GM12878 (cell line): ENCODE data around the gene SARS2. TPM values are rescaled to one million over a fixed set of nuclear protein-coding genes. Genes with fewer than 3 reads are reported as not detected.

Source experiments
- ATAC-seq: fragments of 200-7000 bp; cut with Tn5 transposase; 3 replicates; pipeline ENCODE4 v1.9.1; 2020; ENCODE audit warnings: mild to moderate bottlenecking, moderate library complexity
- BruUV-seq: library from RNA; stranded (reverse); fragments of 400-500 nt; replicated peaks from 2 replicates; lab custom pipeline; 2021; lab: Mats Ljungman, UMichigan
- CTCF ChIA-PET: fragments of 300-600 bp; sonication (Branson Sonifier 250); formaldehyde crosslinking; extraction: SDS; loops from one replicate; lab custom pipeline; 2021; ENCODE audit warnings: inconsistent platforms; lab: Yijun Ruan, JAX
- POLR2A ChIA-PET: fragments of 350-600 bp; formaldehyde crosslinking; extraction: SDS; loops from one replicate; lab custom pipeline; 2021; ENCODE audit warnings: inconsistent platforms; lab: Charles Lee
- RAD21 ChIA-PET: fragments of 300-600 bp; sonication (Branson Sonifier 250); formaldehyde crosslinking; loops from one replicate; lab custom pipeline; 2023; ENCODE audit warnings: antibody characterized with exemption; ENCODE audit not compliant: unreplicated experiment; lab: Charles Lee
- SMC1A ChIA-PET: fragments of 300-600 bp; sonication (Branson Sonifier 250); formaldehyde crosslinking; loops from one replicate; lab custom pipeline; 2023; ENCODE audit not compliant: unreplicated experiment, uncharacterized antibody; lab: Charles Lee
- DNase-seq: peaks from one replicate; pipeline ENCODE4 v3.0.0-alpha.2; 2011; ENCODE audit warnings: low read depth, low spot score
- FAIRE-seq: peaks from 3 replicates; lab custom pipeline; 2011; peaks lifted over from hg19 to GRCh38; lab: Jason Lieb, UNC
- H2AFZ ChIP-seq: 2 replicates; pipeline ENCODE4 v1.6.0; 2011; ENCODE audit warnings: low read depth, low read length, control low read depth; ENCODE audit not compliant: control insufficient read depth
- H3K27ac ChIP-seq: 2 replicates; pipeline ENCODE4 v1.5.1; 2011; ENCODE audit warnings: control low read depth; ENCODE audit not compliant: control insufficient read depth, insufficient read depth
- H3K27me3 ChIP-seq, 2 experiments: replicated peaks in 1 of 2; 2 replicates each; pipeline versions ENCODE4 v1.6.0 to v1.6.1; 2011; ENCODE audit warnings: low read length in 1 of 2; ENCODE audit not compliant: control insufficient read depth in 2 of 2, insufficient read depth in 2 of 2
- H3K36me3 ChIP-seq, 2 experiments: 2 replicates each; pipeline ENCODE4 v1.5.1; 2011; ENCODE audit warnings: low read length in 1 of 2; ENCODE audit not compliant: control insufficient read depth in 2 of 2, insufficient read depth in 2 of 2
- H3K4me1 ChIP-seq: 2 replicates; pipeline ENCODE4 v1.6.1; 2011; ENCODE audit warnings: mild to moderate bottlenecking, low read length, moderate library complexity, mixed read lengths; ENCODE audit not compliant: control insufficient read depth, insufficient read depth
- H3K4me2 ChIP-seq: 2 replicates; pipeline ENCODE4 v1.6.0; 2011; ENCODE audit warnings: control low read depth; ENCODE audit not compliant: control insufficient read depth, insufficient read depth
- H3K4me3 ChIP-seq: fragments of 200-600 bp; sonication (generic); 2 replicates; pipeline ENCODE4 v1.5.1; 2016
- H3K79me2 ChIP-seq: 2 replicates; pipeline ENCODE4 v1.6.0; 2011; ENCODE audit warnings: low read length; ENCODE audit not compliant: control insufficient read depth, insufficient read depth
- H3K9ac ChIP-seq: 2 replicates; pipeline ENCODE4 v1.8.0; 2011; ENCODE audit warnings: low read length, control low read depth, mixed read lengths; ENCODE audit not compliant: control insufficient read depth, insufficient read depth
- H3K9me3 ChIP-seq: replicated peaks from 3 replicates; pipeline ENCODE4 v1.5.1; 2011; ENCODE audit warnings: mild to moderate bottlenecking, low read length; ENCODE audit not compliant: control insufficient read depth, insufficient read depth
- H4K20me1 ChIP-seq: 2 replicates; pipeline ENCODE4 v1.6.0; 2011; ENCODE audit not compliant: control insufficient read depth, insufficient read depth
- BCL3 ChIP-seq: IDR thresholded peaks from 2 replicates; pipeline ENCODE4 v1.6.1; 2011; ENCODE audit warnings: borderline replicate concordance, low read depth, mild to moderate bottlenecking, moderate library complexity, low read length; ENCODE audit not compliant: insufficient read depth, poor library complexity, severe bottlenecking
- CTCF ChIP-seq, 3 experiments: IDR thresholded peaks in 2 of 3; conservative IDR thresholded peaks in 1 of 3; 2 replicates each; pipeline ENCODE4 v1.5.1; 2011; ENCODE audit warnings: low read depth in 3 of 3, low read length in 3 of 3, mild to moderate bottlenecking in 3 of 3, control low read depth in 2 of 3, moderate library complexity in 2 of 3, inconsistent platforms in 1 of 3, mixed read lengths in 1 of 3; ENCODE audit not compliant: control insufficient read depth in 2 of 3, insufficient read depth in 1 of 3; ENCODE audit errors: extremely low read depth in 1 of 3
- EZH2 ChIP-seq: IDR thresholded peaks from 2 replicates; pipeline ENCODE4 v1.6.1; 2012; ENCODE audit warnings: low read depth, mild to moderate bottlenecking, control low read depth, inconsistent platforms, low read length, borderline replicate concordance; ENCODE audit not compliant: control insufficient read depth
- HDAC6 ChIP-seq: fragments of 200-600 bp; sonication (generic); IDR thresholded peaks from one replicate; pipeline ENCODE4 v1.8.0; 2017; ENCODE audit warnings: antibody characterized with exemption; ENCODE audit not compliant: unreplicated experiment
- PAX5 ChIP-seq: IDR thresholded peaks from 2 replicates; pipeline ENCODE4 v1.6.1; 2011; ENCODE audit warnings: low read depth, low read length, borderline replicate concordance
- POU2F2 ChIP-seq: IDR thresholded peaks from 3 replicates; pipeline ENCODE4 v1.6.1; 2011; ENCODE audit warnings: low read depth, mild to moderate bottlenecking, low read length, borderline replicate concordance
- STAT1 ChIP-seq: fragments of 450-650 bp; conservative IDR thresholded peaks from 2 replicates; pipeline ENCODE4 v1.6.1; 2014; ENCODE audit warnings: antibody characterized with exemption, mild to moderate bottlenecking
- ZNF217 ChIP-seq: fragments of 450-650 bp; IDR thresholded peaks from 2 replicates; pipeline ENCODE4 v1.6.1; 2017; ENCODE audit warnings: antibody characterized with exemption, mild to moderate bottlenecking
- WGBS: methylation state at CpG from one replicate; pipeline ENCODE4 v1.1.6; 2016; ENCODE audit warnings: low lambda C conversion rate; ENCODE audit not compliant: insufficient replicate concordance, insufficient coverage; ENCODE audit errors: missing lambda C conversion rate; 5-methylcytosine and 5-hydroxymethylcytosine counted together
- in situ Hi-C: fragments of 300-500 bp; cut with MboI; formaldehyde crosslinking; loops from 9 replicates; pipeline ENCODE4 v1.14.3; 2018; ENCODE audit warnings: mixed read lengths
- intact Hi-C: fragments of 100-400 bp; cut with micrococcal nuclease; formaldehyde crosslinking; loops from one replicate; pipeline ENCODE4 v1.14.2; 2022; ENCODE audit not compliant: unreplicated experiment
- polyA plus RNA-seq, 11 experiments: library from polyadenylated mRNA; depleted of rRNA in 4 of 11; unstranded in 6 of 11; stranded (reverse) in 5 of 11; fragments of >200 nt; fragmentation: Nextera tagmentation in 4 of 11; fragmentation: Illumina TruSeq in 1 of 11; extraction: Ambion mirVana in 4 of 11; extraction: Trizol in 1 of 11; gene quantifications; 1 replicate in 1 of 11; 2 replicates in 10 of 11; pipeline versions ENCODE4 v1.2.1 to v1.2.3, GENCODE V29; 2011 to 2016; ENCODE audit warnings: inconsistent platforms in 2 of 11, missing spikeins in 2 of 11, low read depth in 1 of 11
- total RNA-seq, 4 experiments: library from RNA; depleted of rRNA in 3 of 4; stranded (reverse); fragments of >200 nt in 3 of 4; fragmentation: Illumina TruSeq in 1 of 4; extraction: Trizol in 1 of 4; gene quantifications; 2 replicates each; pipeline versions ENCODE4 v1.2.1 to v1.2.3, GENCODE V29; 2013 to 2021

The SARS2 gene
- total and polyA plus RNA-seq, 10 of the 15 experiments (the other 5 are each of a cell fraction or from before 2014, with no cell fraction given), result 2.6 to 50.3 (median 27.5) TPM

GRCh38 chr19:38900743-38901190 is 29.8 kb downstream of the SARS2 start:
- Histone ChIP-seq H2AFZ (no peak overlapping the region; the same call in 1 of the 2 replicates), H3K9me3 (no peaks in the 10 kb centered on the region; the same call in 2 of the 3 replicates), H3K79me2 (peaks cover 22% of the 10 kb centered on the region), H3K27ac (peak overlapping the region; percentile 75), H4K20me1 (no peaks in the 10 kb centered on the region), H3K4me3 (peak overlapping the region; percentile 90), H3K27me3 (no peaks in the 10 kb centered on the region), H3K4me2 (peak overlapping the region; percentile 49), H3K36me3 (peaks cover 7% of the 10 kb centered on the region in 2 experiments; a peak in 3 of 4 replicates), H3K9ac (peak overlapping the region; percentile 78), H3K4me1 (peaks cover 5% of the 10 kb centered on the region)
- WGBS, result 11% methylated on average over 3 of the region's 3 CpGs
- ATAC-seq (no peak), FAIRE-seq (no peak), DNase-seq (no peak)
- in situ Hi-C loops, result no loop called here
- TF ChIP-seq ZNF217 (no peak), STAT1 (no peak), EZH2 (no peak), BCL3 (no peak), POU2F2 (no peak), CTCF (IDR thresholded peaks at IDR 0.05 in 2 of 3, conservative IDR thresholded peaks at IDR 0.05 in 1 of 3; ENCODE audit: control insufficient read depth in 2 of 3, extremely low read depth in 1 of 3, insufficient read depth in 1 of 3, low read depth in 3 of 3, low read length in 3 of 3) (no peak), HDAC6 (no peak), PAX5 (no peak)
- ChIA-PET CTCF (interaction anchor here (0.6 to 3.7 kb wide), 11 partner anchors 8 to 498 kb away, joined by 3 to 50 read pairs (median 4); partner anchors contain the start of genes ECH1, FAM98C, MRPS12 and SARS2), POLR2A (interaction anchor here (0.6 to 2.0 kb wide), 10 partner anchors 22 to 526 kb away, joined by 3 to 10 read pairs (median 5); partner anchors contain the start of genes ECH1, EIF3K, HNRNPL and MRPS12), RAD21 (interaction anchor here (0.9 to 2.4 kb wide), 7 partner anchors 27 to 497 kb away, joined by 3 to 20 read pairs (median 7); partner anchors contain the start of genes ECH1, FAM98C, MRPS12 and SARS2), SMC1A (interaction anchor here (0.7 to 1.9 kb wide), 8 partner anchors 24 to 69 kb away, joined by 3 to 18 read pairs (median 4); partner anchors contain the start of genes ECH1, MRPS12 and SARS2)
- intact Hi-C loops, result no loop called here
- TSS peak; percentile 80 for BruUV-seq
